Measurements from ENCODE around the gene DTX3L. TPM values are rescaled to one million over a fixed set of nuclear protein-coding genes. Genes with fewer than 3 reads are reported as not detected.

The DTX3L gene
- total and polyA plus RNA-seq, 9 of the 15 experiments (the other 6 are each of a cell fraction or from before 2014, with no cell fraction given): 2.3 to 6.5 (median 3.0) TPM

DNA sequence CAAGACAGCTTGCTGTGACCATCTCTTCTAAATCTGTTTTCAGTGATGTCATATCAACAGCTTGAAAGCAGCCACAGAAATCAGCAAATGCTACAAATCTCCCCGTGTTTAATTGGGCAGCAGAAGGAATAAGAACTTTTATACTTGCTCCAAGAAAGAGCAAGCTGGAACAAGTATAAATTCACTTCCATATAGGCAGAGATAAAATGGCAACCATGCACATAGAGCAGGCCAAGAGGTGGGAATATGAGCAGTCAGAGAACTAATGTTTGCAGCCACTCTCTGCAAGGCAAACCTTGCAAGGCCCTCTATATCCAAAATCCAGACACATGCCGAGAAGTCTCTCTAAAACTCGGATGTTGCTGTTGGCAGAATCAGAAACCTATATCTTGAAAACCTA, 16.1 kb upstream of the DTX3L start (continued):
- TF ChIP-seq ZBTB49 (CRISPR knock-in tag; IDR thresholded peaks at IDR 0.05; ENCODE audit: borderline replicate concordance) (no peak), ZNF133 (CRISPR knock-in tag; IDR thresholded peaks at IDR 0.05) (no peak), HDAC2 (IDR thresholded peaks at IDR 0.05) (no peak), STAT5B (CRISPR knock-in tag; IDR thresholded peaks at IDR 0.05) (no peak), ETV1 (tag; conservative IDR thresholded peaks at IDR 0.05; ENCODE audit: low read depth) (no peak), NCOA6 (IDR thresholded peaks at IDR 0.05) (no peak), HEY1 (CRISPR knock-in tag; IDR thresholded peaks at IDR 0.05; ENCODE audit: borderline replicate concordance) (no peak)
- TF ChIP-seq, protein P1, sequence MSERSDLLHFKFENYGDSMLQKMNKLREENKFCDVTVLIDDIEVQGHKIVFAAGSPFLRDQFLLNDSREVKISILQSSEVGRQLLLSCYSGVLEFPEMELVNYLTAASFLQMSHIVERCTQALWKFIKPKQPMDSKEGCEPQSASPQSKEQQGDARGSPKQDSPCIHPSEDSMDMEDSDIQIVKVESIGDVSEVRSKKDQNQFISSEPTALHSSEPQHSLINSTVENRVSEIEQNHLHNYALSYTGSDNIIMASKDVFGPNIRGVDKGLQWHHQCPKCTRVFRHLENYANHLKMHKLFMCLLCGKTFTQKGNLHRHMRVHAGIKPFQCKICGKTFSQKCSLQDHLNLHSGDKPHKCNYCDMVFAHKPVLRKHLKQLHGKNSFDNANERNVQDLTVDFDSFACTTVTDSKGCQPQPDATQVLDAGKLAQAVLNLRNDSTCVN (CRISPR knock-in tag; IDR thresholded peaks at IDR 0.05): no peak
- TF ChIP-seq, protein P2, sequence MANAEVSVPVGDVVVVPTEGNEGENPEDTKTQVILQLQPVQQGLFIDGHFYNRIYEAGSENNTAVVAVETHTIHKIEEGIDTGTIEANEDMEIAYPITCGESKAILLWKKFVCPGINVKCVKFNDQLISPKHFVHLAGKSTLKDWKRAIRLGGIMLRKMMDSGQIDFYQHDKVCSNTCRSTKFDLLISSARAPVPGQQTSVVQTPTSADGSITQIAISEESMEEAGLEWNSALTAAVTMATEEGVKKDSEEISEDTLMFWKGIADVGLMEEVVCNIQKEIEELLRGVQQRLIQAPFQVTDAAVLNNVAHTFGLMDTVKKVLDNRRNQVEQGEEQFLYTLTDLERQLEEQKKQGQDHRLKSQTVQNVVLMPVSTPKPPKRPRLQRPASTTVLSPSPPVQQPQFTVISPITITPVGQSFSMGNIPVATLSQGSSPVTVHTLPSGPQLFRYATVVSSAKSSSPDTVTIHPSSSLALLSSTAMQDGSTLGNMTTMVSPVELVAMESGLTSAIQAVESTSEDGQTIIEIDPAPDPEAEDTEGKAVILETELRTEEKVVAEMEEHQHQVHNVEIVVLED (CRISPR knock-in tag; IDR thresholded peaks at IDR 0.05): no peak

Data from K562 (cell line).